ENCODE data around the gene COPS6. TPM values are rescaled to one million over a fixed set of nuclear protein-coding genes. Genes with fewer than 3 reads are reported as not detected.

The COPS6 gene
- total RNA-seq, 4 donors from 2014 or later, result 18.3 to 61.3 (median 44.5) TPM

- Histone ChIP-seq H3K4me3 (no peak overlapping the region), H3K4me1 (peaks cover 9 to 25% (median 17%) of the 10 kb centered on the region in 4 donors), H3K36me3 (peaks cover 0 to 55% (median 24%) of the 10 kb centered on the region in 4 donors), H3K27me3 (no peaks in the 10 kb centered on the region), H3K9me3 (no peaks in the 10 kb centered on the region), H3K27ac (peak overlapping the region in 1 of 4 donors; percentile 98)
- TF ChIP-seq POLR2AphosphoS5 (IDR thresholded peaks at IDR 0.05) (no peak), CTCF (IDR thresholded peaks at IDR 0.05) (no peak), POLR2A (IDR thresholded peaks at IDR 0.05) (no peak), EP300 (IDR thresholded peaks at IDR 0.05; ENCODE audit: low read depth) (no peak)
- 80 to 86% methylated on average over 5 to 10 of the region's 10 CpGs for WGBS, 2 donors (ENCODE audit: low coverage in 1 of 2)
- DNase-seq, result no peak
- in situ Hi-C loops (cut with MboI; ENCODE audit: low pct_ligation_motif_present in 1 of 4, low pct_unique_long_range_greater_than_20kb in 1 of 4, low sequenced_read_pairs in 3 of 4), result no loop called here
- intact Hi-C loops (cut with DNase I; ENCODE audit: low total_unique reads), result no loop called here
These were observed 10.1 kb downstream of the COPS6 start for GRCh38 chr7:100098913-100099312.

- in situ Hi-C loops (cut with MboI; ENCODE audit: low pct_ligation_motif_present in 1 of 4, low pct_unique_long_range_greater_than_20kb in 1 of 4, low sequenced_read_pairs in 3 of 4), result no loop called here
- intact Hi-C loops (cut with DNase I; ENCODE audit: low total_unique reads), result no loop called here
- no peaks in the 10 kb centered on the region for H3K27me3 ChIP-seq
- H3K4me1 ChIP-seq, result peaks cover 9 to 25% (median 17%) of the 10 kb centered on the region in 4 donors
- peaks cover 0 to 53% (median 24%) of the 10 kb centered on the region in 4 donors for H3K36me3 ChIP-seq
- no peak for DNase-seq
- H3K9me3 ChIP-seq, result no peaks in the 10 kb centered on the region
- H3K4me3 ChIP-seq, result peak overlapping the region in 3 of 4 donors; percentile 72 to 91 (median 74)
- TF ChIP-seq POLR2AphosphoS5 (IDR thresholded peaks at IDR 0.05) (no peak), POLR2A (IDR thresholded peaks at IDR 0.05) (no peak), CTCF (IDR thresholded peaks at IDR 0.05) (no peak), EP300 (IDR thresholded peaks at IDR 0.05; ENCODE audit: low read depth) (no peak)
- H3K27ac ChIP-seq, result peak overlapping the region; percentile 92 to 100 (median 97)
- WGBS, 2 donors (ENCODE audit: low coverage in 1 of 2), result 51 to 57% methylated on average over 7 to 12 of the region's 12 CpGs
These were observed 10.7 kb downstream of the COPS6 start for GRCh38 chr7:100099452-100099851.

- 1% methylated on average over 40 of the region's 61 CpGs; no CpG with 5 or more reads in 1 of the 2 donors for WGBS, 2 donors (ENCODE audit: low coverage in 1 of 2)
- Histone ChIP-seq H3K36me3 (peaks cover 0 to 48% (median 23%) of the 10 kb centered on the region in 4 donors), H3K4me3 (peak overlapping the region; percentile 72 to 91 (median 76)), H3K27me3 (no peaks in the 10 kb centered on the region), H3K9me3 (no peaks in the 10 kb centered on the region), H3K27ac (peak overlapping the region; percentile 92 to 100 (median 97)), H3K4me1 (peaks cover 9 to 25% (median 17%) of the 10 kb centered on the region in 4 donors)
- peak; percentile 95 for DNase-seq
- in situ Hi-C loops (cut with MboI; ENCODE audit: low pct_ligation_motif_present in 1 of 4, low pct_unique_long_range_greater_than_20kb in 1 of 4, low sequenced_read_pairs in 3 of 4), result no loop called here
- peak; percentile 53 for TF ChIP-seq POLR2A (IDR thresholded peaks at IDR 0.05)
- no peak for TF ChIP-seq CTCF (IDR thresholded peaks at IDR 0.05)
- TF ChIP-seq POLR2AphosphoS5 (IDR thresholded peaks at IDR 0.05), result peak; percentile 66 to 90 (median 84)
- TF ChIP-seq EP300 (IDR thresholded peaks at IDR 0.05; ENCODE audit: low read depth), result peak; percentile 45
- intact Hi-C loops (cut with DNase I; ENCODE audit: low total_unique reads), result no loop called here
These were observed 11.7 kb downstream of the COPS6 start for GRCh38 chr7:100100420-100101015.

- intact Hi-C loops (cut with DNase I; ENCODE audit: low total_unique reads), result no loop called here
- H3K36me3 ChIP-seq, result peaks cover 0 to 45% (median 19%) of the 10 kb centered on the region in 4 donors
These were observed 12.5 kb downstream of the COPS6 start, which contains the start of the genes AP4M1 and MCM7 for GRCh38 chr7:100101016-100101862. TSS of gene AP4M1 (plus strand) at chr7:100101643. CDS start at chr7:100101715, 72 bp downstream. TSS of gene MCM7 (minus strand) at chr7:100101397. CDS start at chr7:100101294, 103 bp downstream.

More at GRCh38 chr7:100101016-100101862, 12.5 kb downstream of the COPS6 start, which contains the start of the genes AP4M1 and MCM7:
- Histone ChIP-seq H3K4me3 (peak within 1 kb of the TSS; percentile 72 to 91 (median 81)), H3K27me3 (no peaks in the 10 kb centered on the region), H3K4me1 (peaks cover 9 to 25% (median 17%) of the 10 kb centered on the region in 4 donors), H3K9me3 (no peaks in the 10 kb centered on the region), H3K27ac (peak within 1 kb of the TSS; percentile 92 to 100 (median 97))
- peak; percentile 99 for DNase-seq
- TF ChIP-seq CTCF (IDR thresholded peaks at IDR 0.05) (no peak), POLR2A (IDR thresholded peaks at IDR 0.05) (no peak), POLR2AphosphoS5 (IDR thresholded peaks at IDR 0.05) (peak in 2 of 3 donors; percentile 39 to 57)
- in situ Hi-C loops (cut with MboI; ENCODE audit: low pct_ligation_motif_present in 1 of 4, low pct_unique_long_range_greater_than_20kb in 1 of 4, low sequenced_read_pairs in 3 of 4), result no loop called here
- WGBS, 2 donors (ENCODE audit: low coverage in 1 of 2), result 0% methylated on average over 71 of the region's 80 CpGs; no CpG with 5 or more reads in 1 of the 2 donors
